Mesodermal cell (in vitro differentiated cells): ENCODE measurements around the gene EYA2.
"Not testable (repeated sequence)": the region's sequence is repeated elsewhere in the genome, so short reads cannot be mapped to it uniquely, and the experiment has no call there.

Experiments used
- H3K27ac ChIP-seq: 2 replicates; pipeline ENCODE4 v1.7.0; 2013; ENCODE audit warnings: mild to moderate bottlenecking, low read depth, low read length, moderate library complexity; ENCODE audit not compliant: severe bottlenecking
- H3K36me3 ChIP-seq: 2 replicates; pipeline ENCODE4 v1.7.1; 2013; ENCODE audit warnings: mild to moderate bottlenecking, low read length, moderate library complexity; ENCODE audit not compliant: control insufficient read depth, insufficient read depth
- H3K4me1 ChIP-seq: one replicate; pipeline ENCODE4 v1.7.1; 2013; ENCODE audit warnings: mild to moderate bottlenecking, low read length; ENCODE audit not compliant: insufficient read depth, control insufficient read depth, poor library complexity, severe bottlenecking
- H3K4me3 ChIP-seq: 2 replicates; pipeline ENCODE4 v1.7.0; 2013; ENCODE audit warnings: low read length, control low read depth, mild to moderate bottlenecking; ENCODE audit not compliant: insufficient read depth, poor library complexity, severe bottlenecking; ENCODE audit errors: extremely low read depth
- H3K9me3 ChIP-seq: 2 replicates; pipeline ENCODE4 v1.7.1; 2013; ENCODE audit warnings: mild to moderate bottlenecking, low read length, moderate library complexity; ENCODE audit not compliant: control insufficient read depth
- WGBS, 2 experiments: methylation state at CpG; one replicate each; pipeline ENCODE4 v1.1.5; 2013; ENCODE audit warnings: missing lambda C conversion rate in 2 of 2; ENCODE audit not compliant: insufficient coverage in 2 of 2; 5-methylcytosine and 5-hydroxymethylcytosine counted together

The EYA2 gene

DNA sequence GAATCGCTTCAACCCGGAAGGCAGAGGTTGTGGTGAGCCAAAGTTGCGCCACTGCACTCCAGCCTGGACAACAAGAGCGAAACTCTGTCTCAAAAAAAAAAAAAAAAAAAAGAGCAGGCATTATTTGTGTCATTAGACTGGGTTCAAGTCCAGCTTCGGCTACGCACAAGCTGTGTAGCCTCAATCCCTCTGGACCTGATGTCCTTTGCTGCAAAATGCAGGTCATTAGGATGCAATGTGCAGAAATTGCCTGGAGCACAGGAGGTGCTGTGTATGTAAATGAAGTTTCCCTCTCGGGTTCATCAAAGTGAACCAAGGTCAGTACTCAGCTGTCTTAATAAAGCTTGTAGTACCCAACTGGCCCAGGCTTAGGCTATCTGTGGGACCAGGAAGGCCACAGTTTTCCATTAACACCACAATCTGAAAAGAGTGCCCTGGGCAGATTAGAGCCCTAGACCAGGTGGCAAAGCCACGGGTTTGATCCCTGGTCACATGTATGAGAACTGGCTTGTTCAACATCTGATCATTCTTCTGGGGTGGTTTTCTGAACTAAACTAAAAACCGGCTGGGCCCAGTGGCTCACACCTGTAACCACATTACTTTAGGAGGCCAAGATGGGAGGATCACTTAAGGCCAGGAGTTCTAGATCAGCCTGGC is 306.6 kb downstream of the EYA2 start:
- peaks cover 7% of the 10 kb centered on the region for H3K4me1 ChIP-seq
- WGBS, 2 experiments = 95 to 96% methylated on average over 4 to 6 of the region's 9 CpGs
- H3K4me3 ChIP-seq = no peak overlapping the region
- H3K9me3 ChIP-seq = no peaks in the 10 kb centered on the region
- H3K27ac ChIP-seq = no peak overlapping the region
- H3K36me3 ChIP-seq = no peaks in the 10 kb centered on the region

- H3K36me3 ChIP-seq = peaks cover 7% of the 10 kb centered on the region
- no peak overlapping the region for H3K4me3 ChIP-seq
- no peaks in the 10 kb centered on the region for H3K9me3 ChIP-seq
- H3K4me1 ChIP-seq = peaks cover 7% of the 10 kb centered on the region
- whole genome bisulfite sequencing, 2 experiments = 85 to 94% methylated on average over 7 of the region's 10 CpGs
- H3K27ac ChIP-seq = no peak overlapping the region
These were observed 308.4 kb downstream of the EYA2 start for GRCh38 chr20:47202733-47203667.

DNA sequence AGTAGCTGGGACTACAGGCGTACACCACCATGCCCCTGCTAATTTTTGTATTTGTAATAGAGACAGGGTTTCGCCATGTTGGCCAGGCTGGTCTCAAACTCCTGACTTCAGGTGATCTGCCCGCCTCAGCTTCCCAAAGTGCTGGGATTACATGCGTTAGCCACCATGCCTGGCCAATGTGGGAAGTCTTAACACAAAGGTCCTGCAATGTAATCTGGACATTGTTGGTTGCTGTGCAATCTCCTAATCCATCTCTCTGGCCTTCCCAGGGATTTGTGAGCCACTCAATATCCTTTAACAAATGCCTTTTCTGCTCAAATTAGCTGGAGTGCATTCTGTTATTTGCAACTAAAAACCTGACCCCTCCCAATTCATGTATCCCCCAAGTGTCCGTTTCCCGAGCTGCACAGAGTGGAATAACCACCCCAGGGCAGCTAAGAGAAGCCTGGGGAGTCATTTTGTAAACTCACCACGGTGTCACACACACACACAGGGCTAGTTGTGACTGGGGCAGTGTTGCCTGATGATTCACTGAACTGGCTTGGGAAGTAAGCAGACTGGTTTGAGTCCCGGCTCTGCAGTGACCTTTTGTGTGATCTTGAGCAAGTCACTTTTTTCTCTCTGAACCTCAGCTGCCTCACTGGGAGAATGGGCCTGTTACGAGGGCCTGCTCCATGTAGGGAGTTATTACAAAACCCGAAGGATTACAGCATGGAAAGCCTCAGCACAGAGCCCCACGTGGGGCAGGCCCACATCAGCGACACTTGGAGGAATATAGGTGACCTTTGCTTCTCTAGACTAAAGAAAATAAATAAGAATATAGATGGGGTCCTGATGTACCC is 309.6 kb downstream of the EYA2 start:
- H3K4me3 ChIP-seq = no peak overlapping the region
- peak overlapping the region; percentile 18 for H3K27ac ChIP-seq
- WGBS, 2 experiments = 85 to 94% methylated on average over 7 to 10 of the region's 12 CpGs
- peaks cover 19% of the 10 kb centered on the region for H3K36me3 ChIP-seq
- H3K4me1 ChIP-seq = peaks cover 7% of the 10 kb centered on the region
- no peaks in the 10 kb centered on the region for H3K9me3 ChIP-seq

- H3K9me3 ChIP-seq, H3K4me1 ChIP-seq, H3K4me3 ChIP-seq, H3K27ac ChIP-seq: not testable (repeated sequence)
- WGBS, 2 experiments = 97 to 98% methylated on average over 5 to 8 of the region's 11 CpGs
- H3K36me3 ChIP-seq = peaks cover 25% of the 10 kb centered on the region
These were observed 310.1 kb downstream of the EYA2 start for GRCh38 chr20:47204850-47205122.

GRCh38 chr20:47205577-47206123 is 311.0 kb downstream of the EYA2 start:
- Histone ChIP-seq H3K9me3 (no peaks in the 10 kb centered on the region), H3K4me1 (no peaks in the 10 kb centered on the region), H3K36me3 (peaks cover 33% of the 10 kb centered on the region), H3K4me3 (no peak overlapping the region), H3K27ac (no peak overlapping the region)
- WGBS, 2 experiments = 79 to 84% methylated on average over 6 to 9 of the region's 9 CpGs

- WGBS, 2 experiments = 83 to 94% methylated on average over 2 to 8 of the region's 10 CpGs
- H3K27ac ChIP-seq, H3K4me1 ChIP-seq, H3K4me3 ChIP-seq, H3K9me3 ChIP-seq: not testable (repeated sequence)
- peaks cover 42% of the 10 kb centered on the region for H3K36me3 ChIP-seq
These were observed 311.9 kb downstream of the EYA2 start for GRCh38 chr20:47206552-47206951.

DNA sequence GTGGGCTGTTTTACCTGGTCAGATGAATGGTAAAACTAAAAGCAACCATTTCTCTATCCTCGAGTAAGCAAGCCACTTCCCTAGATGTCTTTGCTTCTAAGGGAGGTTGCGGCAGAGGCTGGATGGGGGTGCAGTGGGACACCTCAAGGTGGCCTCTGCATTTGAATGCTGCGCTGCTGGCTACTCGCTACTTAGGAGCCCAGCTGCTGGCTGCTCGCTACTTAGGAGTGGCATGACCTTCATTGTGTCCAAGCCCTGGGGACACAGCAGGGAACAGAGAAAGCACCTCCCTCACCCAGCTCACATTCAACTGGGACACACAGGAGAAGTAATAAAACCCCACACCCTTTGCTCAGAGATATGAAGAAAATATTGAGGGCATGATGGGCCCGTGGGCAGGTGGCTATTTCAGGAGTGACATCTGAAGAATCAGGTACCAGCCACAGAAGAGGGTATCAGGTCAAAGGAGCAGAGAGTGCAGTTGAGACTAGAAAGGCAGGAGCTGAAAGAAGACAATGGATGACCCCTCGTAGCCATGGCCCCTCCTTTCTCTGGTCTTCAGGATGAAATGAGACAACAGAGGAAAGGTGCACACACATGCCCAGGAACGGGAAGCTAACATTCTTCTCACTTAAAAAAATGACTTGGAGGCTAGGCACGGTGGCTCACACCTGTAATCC is 312.5 kb downstream of the EYA2 start:
- no peaks in the 10 kb centered on the region for H3K9me3 ChIP-seq
- peaks cover 48% of the 10 kb centered on the region for H3K36me3 ChIP-seq
- WGBS, 2 experiments = 69 to 86% methylated on average over 3 to 5 of the region's 9 CpGs
- no peaks in the 10 kb centered on the region for H3K4me1 ChIP-seq
- no peak overlapping the region for H3K4me3 ChIP-seq
- H3K27ac ChIP-seq = peak overlapping the region; percentile 45

DNA sequence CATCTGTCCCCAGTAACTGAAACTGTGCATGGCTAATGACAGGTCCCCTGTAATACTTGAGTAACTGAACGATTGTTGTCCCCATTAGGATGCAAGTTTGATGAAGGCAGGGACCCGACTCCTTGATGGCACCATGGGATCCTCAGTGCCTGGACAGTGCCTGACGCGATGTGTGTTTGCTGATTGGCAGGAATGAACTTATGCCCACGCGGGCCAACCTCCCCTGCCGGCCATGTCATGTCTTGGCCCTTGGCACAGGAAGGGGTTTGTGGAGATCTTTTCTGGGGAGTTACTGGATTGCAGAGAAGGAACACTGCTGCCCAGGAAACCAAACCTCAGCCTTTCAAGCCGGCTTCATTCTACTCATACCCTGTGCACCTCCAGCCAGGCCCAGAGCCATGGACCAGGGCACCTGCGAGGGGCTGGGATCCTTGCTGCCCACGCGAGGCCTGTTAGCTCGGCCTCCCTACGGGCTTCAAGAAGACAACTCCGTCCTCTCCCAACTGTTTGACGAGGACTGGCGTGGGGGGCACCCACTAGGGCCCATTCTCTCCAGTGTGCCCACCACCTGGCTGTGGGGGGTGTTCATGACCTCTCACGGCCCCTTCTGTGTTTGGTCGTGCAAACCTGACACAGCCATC is 314.0 kb downstream of the EYA2 start:
- Histone ChIP-seq H3K27ac (no peak overlapping the region), H3K4me1 (no peaks in the 10 kb centered on the region), H3K36me3 (peaks cover 63% of the 10 kb centered on the region), H3K4me3 (no peak overlapping the region), H3K9me3 (no peaks in the 10 kb centered on the region)
- 95 to 97% methylated on average over 14 of the region's 18 CpGs for WGBS, 2 experiments

DNA sequence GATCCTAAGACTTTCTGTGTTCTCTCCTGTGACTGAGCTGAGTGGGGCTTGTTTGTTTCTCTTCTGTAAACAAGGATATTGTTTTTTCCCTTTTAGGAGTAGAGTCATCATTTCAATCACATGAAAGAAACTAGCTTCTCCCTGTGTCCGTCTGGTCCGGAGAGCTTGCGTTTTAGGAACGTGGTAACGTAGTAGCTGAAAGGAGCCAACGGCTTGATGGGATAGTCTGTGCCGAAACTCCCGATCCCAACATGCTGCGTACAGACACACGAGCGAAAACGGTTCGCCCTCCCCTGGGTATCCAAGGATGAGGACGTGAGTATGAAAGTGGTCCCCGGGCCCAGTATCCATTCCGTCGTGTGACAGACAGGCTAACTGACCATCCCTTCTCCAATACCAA is 315.3 kb downstream of the EYA2 start:
- 98 to 99% methylated on average over 13 of the region's 17 CpGs for WGBS, 2 experiments
- peaks cover 77% of the 10 kb centered on the region for H3K36me3 ChIP-seq
- H3K9me3 ChIP-seq = no peaks in the 10 kb centered on the region
- H3K27ac ChIP-seq = no peak overlapping the region
- no peaks in the 10 kb centered on the region for H3K4me1 ChIP-seq
- no peak overlapping the region for H3K4me3 ChIP-seq

GRCh38 chr20:47210470-47210869 is 315.8 kb downstream of the EYA2 start:
- Histone ChIP-seq H3K36me3 (peaks cover 81% of the 10 kb centered on the region), H3K4me1 (no peaks in the 10 kb centered on the region), H3K27ac (peak overlapping the region; percentile 31), H3K4me3 (no peak overlapping the region), H3K9me3 (no peaks in the 10 kb centered on the region)
- WGBS, 2 experiments = 96 to 100% methylated on average over 6 to 11 of the region's 13 CpGs
